ENCODE data around the gene BST1. TPM values are rescaled to one million over a fixed set of nuclear protein-coding genes. Genes with fewer than 3 reads are reported as not detected.

The BST1 gene
- total RNA-seq, 1 experiment from 2014 or later: 1.4 TPM

- Mint-ChIP-seq H3K9me3 (no peaks in the 10 kb centered on the region), H3K4me3 (no peak overlapping the region), H3K4me1 (peaks cover 7% of the 10 kb centered on the region), H3K27me3 (ENCODE audit: low read depth) (no peaks in the 10 kb centered on the region), H3K36me3 (no peaks in the 10 kb centered on the region), H3K27ac (no peak overlapping the region)
- POLR2A ChIA-PET: no interaction called here
- DNase-seq (ENCODE audit: low spot score) (no peak), ATAC-seq (no peak)
- TF ChIP-seq KAT7 (CRISPR knock-in tag; IDR thresholded peaks at IDR 0.05; ENCODE audit: borderline replicate concordance) (no peak), ZNF425 (CRISPR knock-in tag; conservative IDR thresholded peaks at IDR 0.05) (no peak), PREB (CRISPR knock-in tag; IDR thresholded peaks at IDR 0.05; ENCODE audit: borderline replicate concordance) (no peak), MYBL2 (CRISPR knock-in tag; IDR thresholded peaks at IDR 0.05) (no peak), FOXP1 (CRISPR knock-in tag; IDR thresholded peaks at IDR 0.05; ENCODE audit: borderline replicate concordance) (no peak), ZNF138 (CRISPR knock-in tag; conservative IDR thresholded peaks at IDR 0.05) (no peak), ATF3 (CRISPR knock-in tag; conservative IDR thresholded peaks at IDR 0.05) (no peak), ARID4B (CRISPR knock-in tag; IDR thresholded peaks at IDR 0.05; ENCODE audit: borderline replicate concordance) (no peak), HMGA2 (CRISPR knock-in tag; IDR thresholded peaks at IDR 0.05) (no peak), TCF7 (CRISPR knock-in tag; IDR thresholded peaks at IDR 0.05; ENCODE audit: low read depth) (no peak), SMAD4 (CRISPR knock-in tag; IDR thresholded peaks at IDR 0.05) (no peak), RORB (CRISPR knock-in tag; IDR thresholded peaks at IDR 0.05) (no peak), GABPB1 (CRISPR knock-in tag; IDR thresholded peaks at IDR 0.05) (no peak), RELA (CRISPR knock-in tag; IDR thresholded peaks at IDR 0.05; ENCODE audit: borderline replicate concordance) (no peak), TEAD4 (CRISPR knock-in tag; IDR thresholded peaks at IDR 0.05) (no peak), TEAD1 (CRISPR knock-in tag; IDR thresholded peaks at IDR 0.05) (no peak), ZNF281 (CRISPR knock-in tag; IDR thresholded peaks at IDR 0.05) (no peak), ETV6 (CRISPR knock-in tag; IDR thresholded peaks at IDR 0.05) (no peak)
- CTCF ChIA-PET: interaction anchor here (1.3 to 1.4 kb wide), 2 partner anchors 20 to 22 kb away, joined by 3 read pairs; no protein-coding TSS in a partner anchor
Measured at GRCh38 chr4:15714646-15715435, 12.0 kb downstream of the BST1 start.

All from WTC11 (cell line).